ENCODE measurements around the gene SYT8.

Gene SYT8

GRCh38 chr11:1847006-1847735, 12.4 kb downstream of the SYT8 start:
- no peak for DNase-seq

DNA sequence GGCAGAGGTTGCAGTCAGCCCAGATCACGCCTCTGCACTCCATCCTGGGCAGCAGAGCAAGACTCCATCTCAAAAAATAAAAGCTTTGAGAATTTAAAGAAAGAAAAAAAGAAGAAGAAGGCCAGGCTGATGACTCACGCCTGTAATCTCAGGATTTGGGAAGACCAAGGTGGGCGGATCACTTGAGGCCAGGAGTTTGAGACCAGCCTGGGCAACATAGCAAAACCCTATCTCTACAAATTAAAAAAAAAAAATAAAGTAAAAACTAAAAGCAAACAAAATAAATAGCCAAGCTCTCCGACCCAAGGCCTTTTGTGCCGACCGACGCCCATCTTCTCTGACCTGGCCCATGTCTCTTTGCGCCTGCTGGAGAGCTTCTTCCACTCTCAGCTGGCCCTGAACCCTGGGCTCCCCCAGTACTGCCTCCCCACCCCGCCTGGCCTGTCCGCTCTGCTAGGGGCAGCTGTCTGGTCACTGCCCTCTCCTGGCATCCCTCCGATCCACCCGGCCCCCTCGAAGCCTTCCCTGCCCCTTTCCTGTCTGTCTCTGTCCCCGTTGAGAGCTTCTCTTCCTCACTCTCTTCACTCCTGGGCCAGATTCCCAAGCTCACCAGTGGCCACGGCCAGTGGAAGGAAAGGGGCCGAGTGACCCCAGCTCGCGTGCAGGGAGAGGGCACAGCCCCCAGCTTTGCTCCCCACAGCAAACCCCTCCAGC, 13.3 kb downstream of the SYT8 start:
- no peak for DNase-seq

- DNase-seq = no peak
Measured at GRCh38 chr11:1848640-1849430, 14.0 kb downstream of the SYT8 start.

DNA sequence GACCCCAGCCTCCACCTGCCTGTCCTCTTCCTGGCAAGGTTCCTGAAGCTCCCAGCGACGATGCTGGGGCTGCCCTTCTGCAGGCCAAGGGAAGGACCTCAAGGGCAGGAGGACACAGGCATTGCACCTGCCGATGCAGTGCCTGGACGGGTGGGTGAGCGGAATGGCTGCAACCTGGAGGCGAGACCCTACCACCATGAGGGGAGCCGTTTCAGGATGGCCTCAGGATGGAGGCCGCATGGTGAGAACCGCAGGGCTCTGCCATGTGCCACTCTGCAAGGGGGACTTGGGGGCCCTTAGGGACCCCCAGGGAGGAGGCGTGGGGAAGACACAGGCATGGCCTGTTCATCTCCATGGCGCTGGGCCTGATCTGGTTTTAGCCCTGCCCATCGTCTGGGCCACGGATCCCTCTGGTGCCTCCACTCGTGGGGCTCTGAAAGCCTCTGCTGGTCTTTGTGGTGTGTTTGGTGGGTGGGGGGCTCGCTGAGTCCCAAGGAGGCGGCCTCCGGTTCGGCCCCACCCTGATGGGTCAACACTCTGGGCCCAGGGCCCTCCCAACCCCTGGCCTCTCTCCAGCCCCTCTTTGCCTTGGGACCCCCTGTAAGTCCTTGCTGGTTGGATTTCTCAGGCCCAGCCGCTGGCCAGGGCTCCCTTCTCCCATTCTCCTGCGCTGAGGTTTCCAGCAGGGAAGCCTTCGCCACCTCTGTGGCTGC, 16.8 kb downstream of the SYT8 start:
- no peak for DNase-seq

GRCh38 chr11:1852271-1852876, 17.6 kb downstream of the SYT8 start:
- no peak for DNase-seq

DNA sequence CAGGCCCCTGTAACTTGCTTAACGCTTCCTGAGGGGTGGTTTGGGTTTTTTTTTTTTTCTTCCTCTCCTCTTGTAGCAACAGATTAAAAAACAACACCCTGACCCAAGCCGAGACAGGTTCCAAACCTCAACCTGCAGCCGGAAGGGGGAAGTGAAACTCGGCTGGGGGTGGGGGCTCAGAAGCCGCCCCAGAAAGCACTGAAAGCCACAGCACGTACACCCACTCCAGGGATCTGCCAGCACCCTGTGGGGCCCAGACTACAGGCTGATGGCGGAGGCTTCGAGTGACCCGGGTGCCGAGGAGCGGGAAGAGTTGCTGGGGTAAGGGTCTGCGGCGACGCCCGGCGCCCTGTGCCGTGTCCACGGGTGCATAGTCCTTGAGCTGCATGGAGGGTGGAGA, 18.1 kb downstream of the SYT8 start, which contains the start of gene LSP1:
Gene LSP1 (plus strand): TSS at position 208 of the 400 bp plus-strand sequence. CDS start 61 bp downstream, at position 269.
- DNase-seq = no peak

GRCh38 chr11:1853376-1854131, 18.8 kb downstream of the SYT8 start:
- no peak for DNase-seq

GRCh38 chr11:1854132-1854948, 19.6 kb downstream of the SYT8 start:
- no peak for DNase-seq

GRCh38 chr11:1854949-1855885, 20.4 kb downstream of the SYT8 start:
- no peak for DNase-seq

- DNase-seq = no peak
Measured at GRCh38 chr11:1855886-1856265, 21.1 kb downstream of the SYT8 start.

GRCh38 chr11:1856306-1857005, 21.7 kb downstream of the SYT8 start:
- DNase-seq = no peak

GRCh38 chr11:1857064-1857463, 22.3 kb downstream of the SYT8 start:
- no peak for DNase-seq

DNA sequence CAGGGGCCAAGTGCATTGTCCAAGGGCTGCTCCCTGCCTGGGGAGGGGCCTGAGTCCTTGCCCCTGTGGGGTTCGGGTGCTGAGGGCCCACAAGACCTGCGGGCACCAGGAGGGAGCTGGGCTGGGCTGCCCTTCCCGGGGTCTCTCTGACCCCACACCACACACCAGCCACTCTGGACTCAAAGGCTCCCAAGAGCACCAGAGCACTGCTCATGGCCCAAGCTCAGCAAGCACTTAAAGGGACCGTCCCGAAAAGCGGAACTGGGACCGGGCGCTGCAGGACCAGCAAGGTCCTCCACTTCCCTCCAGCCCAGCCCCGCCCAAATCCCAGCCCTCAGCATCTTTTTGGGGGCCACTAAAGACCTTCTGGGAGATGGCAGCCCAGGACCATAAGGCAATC, 23.4 kb downstream of the SYT8 start:
- no peak for DNase-seq

- DNase-seq = no peak
Measured at GRCh38 chr11:1858576-1858975, 23.8 kb downstream of the SYT8 start.

GRCh38 chr11:1859004-1859403, 24.2 kb downstream of the SYT8 start:
- no peak for DNase-seq

DNA sequence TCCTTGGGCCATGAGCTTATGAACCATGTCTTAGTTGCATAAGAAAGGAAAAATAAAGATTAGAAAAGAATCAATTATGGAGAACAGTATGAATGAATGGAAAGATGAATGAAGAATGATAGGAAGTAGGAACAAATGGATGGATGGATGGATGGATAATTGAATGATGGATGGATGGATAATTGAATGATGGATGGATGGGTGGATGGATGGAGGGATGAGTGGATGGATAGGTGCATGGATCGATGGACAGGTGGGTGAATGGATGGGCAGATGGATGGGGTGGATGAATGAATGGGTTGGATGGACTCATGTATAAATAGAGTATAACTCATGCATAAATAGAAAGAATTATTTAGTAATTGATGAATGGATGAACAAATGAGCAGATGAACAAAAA, 25.3 kb downstream of the SYT8 start:
- no peak for DNase-seq

- no peak for DNase-seq
Measured at GRCh38 chr11:1861435-1862411, 26.9 kb downstream of the SYT8 start.
